Retinal pigment epithelial cell (primary cell): ENCODE results near the gene PKP2.

Source experiments
- DNase-seq: peaks from one replicate; pipeline ENCODE4 v3.0.0-alpha.2; 2010; ENCODE audit warnings: low read depth
- H3K4me3 ChIP-seq: 2 replicates; pipeline ENCODE4 v1.5.1; 2011; ENCODE audit warnings: mild to moderate bottlenecking, low read length, control low read depth, moderate library complexity
- TF ChIP-seq, protein P1 (sequence below): conservative IDR thresholded peaks from 2 replicates; pipeline ENCODE4 v1.5.1; 2011; ENCODE audit warnings: low read depth, low read length, control low read depth, inconsistent platforms

Gene PKP2

DNA sequence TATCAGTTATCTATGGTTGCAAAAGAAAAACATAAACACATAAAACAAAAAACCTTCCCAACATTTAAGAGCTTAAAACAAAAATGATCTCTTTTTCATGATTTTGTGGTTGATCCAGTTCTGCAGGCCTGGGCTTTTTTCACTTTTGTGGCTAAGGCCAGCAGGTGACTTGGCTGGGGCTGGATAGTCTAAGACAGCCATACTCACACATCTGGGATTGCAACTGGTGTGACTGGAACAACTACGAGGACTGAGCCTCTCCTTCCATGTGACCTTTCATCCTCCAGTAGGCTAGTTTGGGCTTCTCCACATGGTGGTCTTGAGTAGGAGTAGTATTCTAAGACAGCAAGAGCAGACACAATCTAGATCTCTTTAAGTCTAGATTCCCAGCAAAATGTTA lies 7.2 kb upstream of the PKP2 start:
- TF ChIP-seq, protein P1, sequence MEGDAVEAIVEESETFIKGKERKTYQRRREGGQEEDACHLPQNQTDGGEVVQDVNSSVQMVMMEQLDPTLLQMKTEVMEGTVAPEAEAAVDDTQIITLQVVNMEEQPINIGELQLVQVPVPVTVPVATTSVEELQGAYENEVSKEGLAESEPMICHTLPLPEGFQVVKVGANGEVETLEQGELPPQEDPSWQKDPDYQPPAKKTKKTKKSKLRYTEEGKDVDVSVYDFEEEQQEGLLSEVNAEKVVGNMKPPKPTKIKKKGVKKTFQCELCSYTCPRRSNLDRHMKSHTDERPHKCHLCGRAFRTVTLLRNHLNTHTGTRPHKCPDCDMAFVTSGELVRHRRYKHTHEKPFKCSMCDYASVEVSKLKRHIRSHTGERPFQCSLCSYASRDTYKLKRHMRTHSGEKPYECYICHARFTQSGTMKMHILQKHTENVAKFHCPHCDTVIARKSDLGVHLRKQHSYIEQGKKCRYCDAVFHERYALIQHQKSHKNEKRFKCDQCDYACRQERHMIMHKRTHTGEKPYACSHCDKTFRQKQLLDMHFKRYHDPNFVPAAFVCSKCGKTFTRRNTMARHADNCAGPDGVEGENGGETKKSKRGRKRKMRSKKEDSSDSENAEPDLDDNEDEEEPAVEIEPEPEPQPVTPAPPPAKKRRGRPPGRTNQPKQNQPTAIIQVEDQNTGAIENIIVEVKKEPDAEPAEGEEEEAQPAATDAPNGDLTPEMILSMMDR, result no peak
- no peak for DNase-seq
- H3K4me3 ChIP-seq, result no peak overlapping the region

DNA sequence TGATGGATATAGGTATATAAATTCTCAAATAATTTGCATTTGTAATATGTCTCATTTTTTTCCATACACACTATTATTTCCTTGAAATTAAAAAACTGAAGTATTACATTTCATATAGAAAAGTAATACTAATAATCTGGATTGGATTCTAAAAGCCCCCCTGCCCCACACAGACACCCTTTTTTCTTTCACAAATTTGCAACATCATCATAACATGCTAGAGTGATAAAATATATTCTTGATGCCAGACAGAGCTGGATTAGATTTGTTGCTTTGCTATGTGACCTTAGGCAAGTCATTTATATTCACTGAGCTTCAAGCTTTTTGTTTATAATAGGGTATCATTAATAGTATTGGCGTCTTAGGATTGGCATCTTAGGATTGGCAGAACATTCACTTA lies 6.7 kb upstream of the PKP2 start:
- TF ChIP-seq, protein P1, result no peak
- H3K4me3 ChIP-seq, result no peak overlapping the region
- no peak for DNase-seq

DNA sequence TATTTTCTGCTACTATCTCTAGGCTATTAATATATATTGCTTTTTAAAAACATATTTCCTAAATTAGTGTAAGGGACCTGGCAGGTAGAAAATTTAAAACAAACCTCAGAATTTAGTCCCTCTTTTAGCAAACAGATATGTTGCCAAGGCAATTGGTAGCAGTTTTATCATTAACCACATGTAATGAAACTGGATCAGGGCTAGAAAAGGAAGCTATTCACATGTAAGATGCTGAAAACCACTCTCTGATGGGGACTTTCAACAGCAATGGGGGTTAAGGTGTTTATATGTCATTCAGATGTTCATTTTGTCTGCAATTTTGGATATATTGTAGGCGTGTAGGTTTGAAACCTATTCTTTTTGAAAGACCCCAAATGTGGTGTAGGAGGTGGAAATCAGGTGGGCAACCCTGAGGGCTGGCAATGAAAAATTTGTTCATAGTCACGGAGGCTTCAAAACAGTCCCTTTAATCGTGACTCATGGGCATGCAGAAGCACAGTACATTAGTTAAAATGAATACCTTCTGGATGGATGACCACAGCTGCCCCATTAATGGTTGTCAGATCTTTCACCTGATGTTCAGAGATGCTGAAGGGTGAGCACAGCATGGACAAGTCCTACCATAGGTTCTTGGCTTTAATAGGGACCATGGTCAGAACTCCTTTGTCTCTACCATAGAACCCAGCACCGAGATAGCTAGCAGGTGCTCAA lies 5.9 kb upstream of the PKP2 start:
- DNase-seq, result no peak
- TF ChIP-seq, protein P1, result no peak
- no peak overlapping the region for H3K4me3 ChIP-seq

DNA sequence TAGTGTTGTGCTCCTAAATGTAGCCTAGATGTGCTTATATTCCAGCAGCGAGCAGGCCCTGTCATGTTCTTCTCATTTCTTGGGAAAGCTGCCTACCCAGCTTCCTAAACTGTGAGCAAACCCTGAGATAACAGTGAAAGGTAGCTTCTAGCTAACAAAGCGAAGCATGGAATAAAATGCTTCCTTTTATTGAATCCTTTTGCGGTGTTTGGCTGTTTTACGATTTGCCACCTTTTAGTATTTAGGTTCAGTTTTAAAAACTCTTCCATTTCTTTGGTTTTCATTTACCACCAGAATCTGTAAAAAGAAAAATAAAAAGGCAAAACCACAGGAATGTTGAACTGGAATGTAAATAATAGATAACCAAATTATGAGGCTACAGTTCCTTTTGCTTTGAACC lies 5.0 kb upstream of the PKP2 start:
- DNase-seq, result no peak
- no peak overlapping the region for H3K4me3 ChIP-seq
- TF ChIP-seq, protein P1, result no peak

DNA sequence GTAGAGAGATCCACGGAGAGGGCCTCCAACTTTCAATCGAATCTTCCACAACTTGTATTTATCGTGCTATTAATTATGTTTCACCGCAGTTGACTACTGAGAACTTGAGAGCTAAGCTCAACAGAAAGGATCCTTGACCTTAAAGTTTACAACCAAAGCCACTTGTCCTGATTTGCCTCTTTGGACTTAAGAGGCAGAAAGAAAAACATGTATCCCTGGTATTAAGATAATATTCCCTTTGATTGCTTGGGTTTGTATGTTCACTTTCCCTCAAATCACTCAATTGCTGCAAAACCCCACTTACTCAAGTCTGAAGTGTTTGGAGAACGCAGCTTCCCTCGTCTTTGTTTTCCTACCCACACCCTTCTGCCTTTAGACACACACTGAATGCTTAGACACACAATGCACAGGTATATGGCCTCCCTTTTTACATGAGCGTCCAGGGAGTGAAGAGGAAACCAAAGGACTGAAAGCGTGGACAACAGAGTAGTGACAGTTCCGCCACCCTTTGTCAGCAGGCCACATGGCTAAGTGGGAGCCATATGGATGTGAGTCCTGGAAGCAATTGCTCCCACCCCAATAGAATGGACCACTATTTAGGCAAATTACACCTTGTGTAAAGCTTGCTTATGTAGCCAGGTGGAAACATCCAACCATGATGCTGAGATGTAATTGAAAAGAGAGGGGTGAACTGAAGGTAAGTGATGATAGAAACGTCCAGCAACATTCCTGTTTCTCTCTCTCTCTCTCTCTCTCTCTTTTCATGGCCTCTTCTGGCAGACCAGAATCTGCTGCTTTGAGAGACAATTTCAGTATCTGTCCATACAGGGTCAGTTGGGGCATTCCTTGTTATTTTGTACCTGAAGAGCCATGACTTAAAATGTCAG lies 1.4 kb upstream of the PKP2 start:
- DNase-seq, result no peak
- TF ChIP-seq, protein P1, result no peak
- no peak overlapping the region for H3K4me3 ChIP-seq

DNA sequence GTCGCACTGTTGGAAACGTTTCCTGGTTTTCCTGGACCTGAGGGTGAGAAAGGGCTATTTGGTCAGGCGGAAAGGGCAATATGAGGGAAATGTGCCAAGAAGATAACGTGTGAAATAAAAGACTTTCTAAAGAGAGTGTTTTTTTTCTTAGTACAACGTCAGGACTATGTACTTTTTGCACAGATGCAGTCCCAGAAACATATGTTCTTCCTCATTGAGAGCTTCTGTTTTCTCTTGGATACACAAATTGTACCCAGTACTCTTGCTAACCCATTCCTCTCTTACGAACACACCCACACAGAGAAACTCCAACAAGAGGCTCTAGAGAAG lies 669 bp upstream of the PKP2 start:
- DNase-seq, result no peak
- TF ChIP-seq, protein P1, result no peak
- peak overlapping the region; percentile 68 for H3K4me3 ChIP-seq
